Astrocyte (in vitro differentiated cells and primary cell): Measurements from ENCODE around the gene MTA2.

Experiments
- CTCF ChIP-seq: IDR thresholded peaks from 2 replicates; pipeline ENCODE4 v1.5.1; 2011; ENCODE audit warnings: low read depth, mild to moderate bottlenecking, inconsistent platforms, low read length, moderate library complexity; ENCODE audit not compliant: insufficient read depth
- EZH2 ChIP-seq: IDR thresholded peaks from 2 replicates; pipeline ENCODE4 v1.6.1; 2012; ENCODE audit warnings: mild to moderate bottlenecking, low read length, inconsistent platforms; ENCODE audit not compliant: insufficient read depth

- TF ChIP-seq CTCF (no peak), EZH2 (no peak)
Measured at GRCh38 chr11:62632492-62632891, 30.8 kb upstream of the MTA2 start.
